Pancreas (tissue), 10 donors: Measurements from ENCODE around the gene CLCN1. TPM values are rescaled to one million over a fixed set of nuclear protein-coding genes. Genes with fewer than 3 reads are reported as not detected.

Experiments
- ATAC-seq, 4 donors: fragments of 200-7000 bp; cut with Tn5 transposase; one replicate each; pipeline versions ENCODE4 v1.8.0 to v1.9.1; 2020; ENCODE audit warnings: mild to moderate bottlenecking in 4 of 4, moderate library complexity in 4 of 4
- DNase-seq, 6 donors: peaks; one replicate each; pipeline ENCODE4 v3.0.0-alpha.2; 2020
- FAIRE-seq: peaks from 2 replicates; lab custom pipeline; 2012; peaks lifted over from hg19 to GRCh38; lab: Jason Lieb, UNC
- H3K27ac ChIP-seq, 4 donors: fragments of 200-600 bp; sonication (generic); 1 replicate in 3 of 4; 2 replicates in 1 of 4; pipeline versions ENCODE4 v1.5.0 to v1.8.0; 2020
- H3K27me3 ChIP-seq, 4 donors: fragments of 200-600 bp; one replicate each; pipeline ENCODE4 v1.8.0; 2021
- H3K36me3 ChIP-seq, 3 donors: fragments of 200-600 bp; sonication (generic) in 1 of 3; one replicate each; pipeline versions ENCODE4 v1.5.0 to v1.8.0; 2020 to 2021
- H3K4me1 ChIP-seq, 3 donors: fragments of 200-600 bp; one replicate each; pipeline ENCODE4 v1.8.0; 2021
- H3K4me3 ChIP-seq, 4 donors: fragments of 200-600 bp; sonication (generic) in 2 of 4; one replicate each; pipeline versions ENCODE4 v1.5.0 to v1.8.0; 2020 to 2021
- H3K9me3 ChIP-seq, 4 donors: fragments of 200-600 bp; one replicate each; pipeline ENCODE4 v1.8.0; 2021
- CTCF ChIP-seq, 4 donors: fragments of 200-600 bp; sonication (generic) in 3 of 4; IDR thresholded peaks; one replicate each; pipeline versions ENCODE4 v1.5.0 to v1.8.0; 2021; ENCODE audit warnings: antibody characterized with exemption in 4 of 4
- WGBS, 2 donors: extraction: QIAGEN DNeasy Blood & Tissue Kit; methylation state at CpG; one replicate each; pipeline ENCODE4 v1.1.7; 2013; 5-methylcytosine and 5-hydroxymethylcytosine counted together
- intact Hi-C, 3 donors: fragments of 100-400 bp; cut with DNase I; formaldehyde crosslinking; loops; one replicate each; pipeline versions ENCODE4 v1.11.1 to v1.14.2; 2022
- polyA plus RNA-seq, 2 donors: library from polyadenylated mRNA; stranded (reverse); fragments of 200-250 nt; gene quantifications; one replicate each; pipeline ENCODE4 v1.2.3, GENCODE V29; 2013
- total RNA-seq, 6 donors: library from RNA; stranded (reverse); fragmentation: NEBNext Ultra II Directional in 4 of 6; extraction: Animal tissue kit (Norgen Biotek cat#: 25700) in 4 of 6; gene quantifications; one replicate each; pipeline versions ENCODE4 v1.2.1 to v1.2.4, GENCODE V29; 2021 to 2023
- donor health status: healthy with polysubstance abuse.
- donor health status: DM: no; HTN: no; CAD: no; lungs with moderate emphysema.
- donor health status: DM: no; HTN: no; CAD: no.
- donor health status: control.
- donor health status: control.
- donor health status: Bipolar disorder and iron deficiency.
- donor health status: DM: yes; HTN: yes; CAD: no.
- donor health status: DM: no; HTN: no; CAD: no.
- donor health status: DM: no; HTN: no; CAD: no.
- donor health status: DM: yes; HTN: yes; CAD: no.

The CLCN1 gene
- total and polyA plus RNA-seq, 8 donors, result 0.05 to 0.06 TPM; not detected in 6

GRCh38 chr7:143367972-143368371 is 52.1 kb downstream of the CLCN1 start:
- FAIRE-seq, result no peak
- intact Hi-C loops, result no loop called here
- TF ChIP-seq CTCF (IDR thresholded peaks at IDR 0.05), result no peak
- H3K27me3 ChIP-seq, result peaks cover 0 to 7% (median 3%) of the 10 kb centered on the region in 4 donors
- peak; percentile 48 to 78 (median 68) for ATAC-seq
- no peak overlapping the region for H3K4me3 ChIP-seq
- no peaks in the 10 kb centered on the region for H3K36me3 ChIP-seq
- no peak overlapping the region for H3K27ac ChIP-seq
- peak in 1 of 6 donors; percentile 60 for DNase-seq
- no peaks in the 10 kb centered on the region for H3K9me3 ChIP-seq
- WGBS, 2 donors, result 68 to 82% methylated on average over 4 of the region's 4 CpGs
- no peaks in the 10 kb centered on the region for H3K4me1 ChIP-seq

GRCh38 chr7:143368387-143368786 is 52.5 kb downstream of the CLCN1 start:
- no peaks in the 10 kb centered on the region for H3K36me3 ChIP-seq

GRCh38 chr7:143369678-143370651 is 54.1 kb downstream of the CLCN1 start:
- intact Hi-C loops, result no loop called here
- no peaks in the 10 kb centered on the region for H3K9me3 ChIP-seq
- no peak overlapping the region for H3K27ac ChIP-seq
- 79 to 81% methylated on average over 12 of the region's 12 CpGs for WGBS, 2 donors
- H3K4me1 ChIP-seq, result no peaks in the 10 kb centered on the region
- ATAC-seq (no peak), FAIRE-seq (no peak), DNase-seq (no peak)
- H3K27me3 ChIP-seq, result no peaks in the 10 kb centered on the region
- no peak for TF ChIP-seq CTCF (IDR thresholded peaks at IDR 0.05)
- no peaks in the 10 kb centered on the region for H3K36me3 ChIP-seq
- no peak overlapping the region for H3K4me3 ChIP-seq

More at GRCh38 chr7:143368387-143368786, 52.5 kb downstream of the CLCN1 start:
- ATAC-seq (no peak), FAIRE-seq (no peak), DNase-seq (no peak)
- Histone ChIP-seq H3K4me1 (no peaks in the 10 kb centered on the region), H3K9me3 (no peaks in the 10 kb centered on the region), H3K4me3 (no peak overlapping the region), H3K27ac (no peak overlapping the region), H3K27me3 (peaks cover 0 to 3% (median 1%) of the 10 kb centered on the region in 4 donors)
- no peak for TF ChIP-seq CTCF (IDR thresholded peaks at IDR 0.05)
- 92 to 94% methylated on average over 1 of the region's 1 CpG for WGBS, 2 donors
- intact Hi-C loops, result no loop called here

GRCh38 chr7:143372070-143372469 is 56.2 kb downstream of the CLCN1 start:
- intact Hi-C loops, result no loop called here
- peak in 1 of 6 donors; percentile 51 for DNase-seq
- FAIRE-seq, result no peak

More at GRCh38 chr7:143372070-143372469, 56.2 kb downstream of the CLCN1 start:
- Histone ChIP-seq H3K36me3 (no peaks in the 10 kb centered on the region), H3K4me1 (no peaks in the 10 kb centered on the region), H3K4me3 (no peak overlapping the region), H3K27me3 (no peaks in the 10 kb centered on the region), H3K9me3 (no peaks in the 10 kb centered on the region), H3K27ac (no peak overlapping the region)
- 41 to 54% methylated on average over 4 of the region's 4 CpGs for WGBS, 2 donors
- ATAC-seq, result peak in 3 of 4 donors; percentile 55 to 77 (median 65)
- TF ChIP-seq CTCF (IDR thresholded peaks at IDR 0.05), result no peak
